ENCODE data around the gene NTM.

Gene NTM

DNA sequence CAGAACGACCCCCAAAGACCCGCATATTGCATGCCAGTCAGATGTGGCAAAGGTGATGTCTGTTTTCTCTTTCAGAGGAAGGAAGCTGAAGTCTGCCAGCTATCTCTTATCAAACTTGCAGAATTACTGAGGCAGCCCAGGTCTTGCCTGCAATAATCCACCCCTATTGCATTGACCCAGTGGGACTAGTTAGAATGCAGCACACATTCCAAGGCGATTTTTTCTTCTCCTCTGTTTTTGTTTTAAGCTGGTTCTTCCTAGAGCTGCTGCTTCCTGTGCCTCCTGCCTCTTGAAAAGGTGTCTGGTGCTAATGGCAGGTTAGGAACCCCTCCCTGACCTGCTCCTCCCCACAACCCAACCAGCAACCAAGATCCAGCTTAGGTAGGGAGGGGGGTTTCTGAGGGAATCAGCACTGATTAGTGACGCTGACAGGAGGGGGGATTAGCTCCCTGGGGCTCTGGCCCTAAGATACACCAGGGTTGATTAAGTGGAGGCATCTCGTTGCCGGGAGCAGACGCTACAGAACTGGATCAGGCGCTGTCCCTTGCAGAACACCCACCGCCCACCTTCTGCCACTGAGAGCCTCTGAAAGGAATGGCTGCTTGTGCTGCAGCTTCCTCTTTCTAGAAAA, 2.8 kb downstream of the NTM start:
- DNase-seq: no peak

DNA sequence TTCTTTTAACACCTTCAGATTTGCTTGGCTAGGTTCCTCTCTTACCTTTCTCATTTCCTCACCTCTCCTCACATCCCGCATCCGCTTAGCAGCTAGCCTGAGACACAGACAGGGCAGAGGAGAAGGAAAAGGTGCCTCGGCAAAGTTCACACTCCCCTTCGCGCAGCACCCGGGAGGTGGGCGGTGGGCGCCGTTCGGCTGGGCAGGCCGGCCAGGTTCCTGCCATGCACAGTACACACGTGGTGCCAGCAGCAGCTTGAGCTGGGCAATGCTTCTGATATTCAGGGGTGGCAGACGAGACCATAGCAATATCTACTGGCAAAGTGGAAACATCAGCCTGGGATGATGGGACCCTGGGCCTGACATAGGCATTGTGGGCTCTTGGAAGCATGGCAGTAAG, 3.3 kb downstream of the NTM start:
- DNase-seq: no peak

DNA sequence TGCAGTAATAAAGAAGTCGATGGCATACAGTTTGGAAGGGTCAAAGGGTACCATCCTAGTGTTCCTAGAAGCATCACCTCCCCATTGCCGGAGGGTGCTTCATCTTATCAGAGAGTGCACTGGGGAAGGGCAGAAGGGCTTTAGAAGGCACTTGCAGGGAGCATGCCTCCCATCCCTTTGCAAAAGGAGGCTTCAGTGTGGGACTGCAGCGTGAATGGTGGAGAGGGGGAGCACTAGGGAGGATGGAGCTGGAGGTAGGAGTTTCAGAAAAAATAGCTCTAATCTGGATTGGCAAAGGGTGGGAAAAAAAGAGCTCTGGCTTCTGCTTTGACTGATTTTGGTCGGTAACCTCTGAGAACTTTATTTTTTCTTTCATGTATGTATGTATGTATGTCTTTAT, 5.0 kb downstream of the NTM start:
- DNase-seq: no peak

DNA sequence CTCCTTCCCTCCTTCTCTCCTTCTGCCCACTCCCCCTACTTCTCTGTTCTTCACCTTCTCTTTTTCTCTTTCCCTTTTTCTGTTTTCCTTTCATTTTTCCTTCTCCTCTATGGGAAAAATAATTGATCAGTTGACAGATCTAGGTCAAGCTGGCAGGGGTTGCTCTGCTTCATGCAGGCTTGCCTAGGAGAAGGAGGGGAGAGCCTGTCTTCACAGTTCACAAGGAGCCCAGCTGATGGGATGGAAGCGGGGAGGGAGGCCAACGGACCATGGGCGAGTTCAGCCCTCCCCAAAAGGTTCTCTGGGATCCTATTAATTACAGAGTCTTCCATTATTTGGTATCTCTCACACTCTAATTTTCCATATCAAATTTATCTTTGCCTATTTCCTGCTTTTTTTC, 5.5 kb downstream of the NTM start:
- no peak for DNase-seq

DNA sequence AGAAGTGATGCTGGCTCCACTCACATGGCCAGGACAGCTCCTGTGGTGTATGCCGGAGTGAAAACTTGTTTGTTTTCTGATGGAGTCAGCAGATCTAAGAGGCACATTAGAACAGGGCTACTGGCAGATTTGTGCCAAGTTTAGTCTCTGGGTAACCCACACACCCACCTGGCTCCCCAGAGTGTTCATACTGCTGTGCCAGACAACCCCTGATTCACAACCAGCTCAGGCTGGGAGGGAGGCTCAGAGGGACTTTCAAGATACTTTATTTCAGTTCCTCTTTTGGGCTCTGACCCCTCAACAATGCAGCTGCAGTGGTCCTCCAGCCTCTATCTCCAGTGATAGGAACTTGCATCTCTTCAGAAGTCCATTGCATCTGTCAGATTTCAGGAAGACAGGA, 8.5 kb downstream of the NTM start:
- DNase-seq: no peak

DNA sequence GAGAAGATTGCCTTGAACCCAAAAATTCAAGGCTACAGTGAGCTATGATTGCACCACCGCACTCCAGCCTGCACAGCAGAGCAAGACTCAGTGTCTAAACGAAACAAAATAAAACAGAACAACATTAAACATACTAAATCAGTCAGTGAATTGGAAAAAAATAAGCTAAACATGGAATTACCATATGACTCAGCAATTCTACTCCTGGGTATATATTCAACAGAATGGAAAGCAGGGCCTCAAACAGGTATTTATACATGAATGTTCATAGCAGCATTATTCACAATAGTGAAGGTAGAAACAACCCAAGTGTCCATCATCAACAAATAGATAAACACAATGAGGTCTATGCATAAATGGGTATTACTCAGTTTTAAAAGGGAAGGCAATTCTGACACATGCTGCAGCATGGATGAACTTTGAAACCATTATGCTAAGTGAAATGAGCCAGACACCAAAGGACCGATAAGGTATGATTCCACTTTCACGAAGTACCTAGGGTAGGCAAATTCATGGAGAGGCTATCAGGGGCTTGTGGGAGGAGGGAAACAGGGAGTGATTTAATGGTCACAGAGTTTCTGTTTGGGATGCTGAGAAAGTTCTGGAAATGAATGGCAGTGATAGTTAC, 15.5 kb downstream of the NTM start:
- DNase-seq: no peak

DNA sequence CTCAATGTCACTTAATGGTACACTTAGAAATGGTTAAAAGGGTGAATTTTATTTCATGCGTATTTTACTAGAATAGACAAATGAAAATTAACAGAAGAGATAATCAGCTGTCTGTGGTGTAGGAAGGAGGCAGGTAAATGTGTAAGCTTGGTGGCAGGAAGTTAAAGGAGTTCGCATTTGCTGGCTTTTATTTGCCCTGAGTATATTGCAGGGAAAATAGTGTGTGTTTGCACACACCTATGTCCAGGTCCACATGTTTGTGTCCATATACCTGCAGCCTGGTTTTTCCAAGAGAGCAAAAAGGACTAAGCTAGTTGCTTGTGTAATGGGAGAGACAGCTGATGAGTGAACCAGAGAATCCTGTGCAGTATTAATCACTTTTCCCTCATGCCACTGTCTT, 16.0 kb downstream of the NTM start:
- DNase-seq: no peak

DNA sequence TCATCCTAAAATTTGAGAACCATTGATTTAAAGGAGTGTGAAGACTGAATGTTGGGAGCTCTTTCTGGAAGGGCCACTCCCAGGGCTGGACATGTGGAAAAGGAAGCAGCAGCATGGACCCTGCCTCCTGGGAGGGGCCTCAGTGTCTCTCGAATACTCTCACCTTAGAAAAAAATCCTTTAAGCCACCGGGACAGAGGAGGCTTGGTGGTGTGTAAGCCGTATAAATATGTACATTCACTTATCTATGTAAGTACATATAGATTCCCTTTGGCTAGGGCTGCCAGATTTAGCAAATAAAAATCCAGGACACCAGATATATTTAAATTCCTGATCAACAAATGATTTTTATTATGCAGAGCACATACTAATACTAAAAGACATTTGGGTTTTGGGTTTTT, 17.6 kb downstream of the NTM start:
- DNase-seq: no peak

DNA sequence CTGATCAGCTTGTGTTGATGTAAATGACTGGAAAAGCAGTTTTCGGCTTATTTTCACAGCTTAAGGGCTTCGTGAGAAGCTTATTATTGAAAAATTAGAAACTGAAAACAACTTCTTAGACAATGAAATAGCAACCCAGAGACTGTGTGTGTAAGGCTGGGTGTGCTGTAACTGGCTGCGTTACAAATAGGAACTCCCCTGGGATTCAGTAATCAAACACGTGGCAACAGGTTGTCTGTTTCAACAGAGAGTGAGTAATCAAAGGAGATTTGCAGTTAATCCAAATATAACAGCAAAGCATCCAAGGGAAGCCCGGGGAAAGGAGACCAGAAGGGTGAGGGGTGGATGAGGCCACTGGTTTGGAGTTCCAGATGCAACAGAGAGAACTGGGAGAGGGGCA, 19.2 kb downstream of the NTM start:
- DNase-seq: no peak

DNA sequence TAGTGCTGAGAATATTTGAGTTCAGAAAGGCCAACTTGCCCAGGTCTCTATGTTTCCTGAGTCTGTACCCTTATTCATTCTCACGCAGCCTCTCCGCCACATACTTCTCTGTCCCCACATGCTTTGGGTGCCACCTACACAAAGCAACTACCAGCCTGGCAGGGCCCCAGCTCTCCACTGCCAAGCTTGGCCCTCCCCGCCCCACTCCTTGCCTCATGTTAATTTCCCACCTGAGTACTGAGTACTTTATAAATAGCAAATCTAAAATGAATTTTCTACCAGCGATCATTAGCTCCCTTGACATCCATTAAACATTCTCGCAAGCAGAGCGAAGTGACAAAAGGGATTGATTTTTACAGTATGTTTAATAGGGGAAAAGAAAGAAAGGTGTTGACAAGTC, 20.8 kb downstream of the NTM start:
- DNase-seq: no peak

DNA sequence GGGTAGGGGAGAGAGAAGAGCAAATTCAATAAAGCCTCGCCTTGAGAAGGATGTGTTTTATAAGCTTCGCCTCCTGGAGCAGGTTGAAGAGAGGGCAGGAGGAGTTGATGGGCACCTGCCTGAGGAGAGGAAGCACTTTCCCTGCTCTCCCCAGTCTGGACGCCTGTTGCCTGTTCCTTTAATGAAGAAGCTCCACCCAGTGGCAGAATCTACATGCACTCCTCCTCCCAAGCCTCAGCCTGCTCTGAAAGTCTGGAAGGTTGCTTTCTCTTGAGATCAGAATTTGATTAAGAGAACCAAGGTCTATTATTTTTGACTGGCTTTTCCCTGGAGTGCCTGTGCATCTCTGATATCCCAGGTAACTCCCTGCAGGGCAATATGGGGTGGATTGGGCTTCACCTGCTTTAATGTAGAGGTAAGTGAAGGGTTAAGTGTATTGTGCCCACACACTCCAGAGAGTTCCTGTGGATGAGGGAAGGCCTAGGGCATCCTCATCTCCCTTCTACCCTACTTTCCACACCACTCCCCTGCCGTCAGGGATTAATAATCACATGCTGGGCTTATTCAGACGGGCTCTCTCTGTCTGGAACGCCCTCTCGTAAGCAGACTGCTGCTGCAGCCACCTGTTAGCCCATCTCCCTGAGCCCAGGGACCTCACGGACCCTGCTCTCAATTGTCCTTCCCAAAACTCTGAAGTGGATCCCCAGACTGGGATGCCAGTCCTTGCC, 22.3 kb downstream of the NTM start:
- peak; percentile 15 for DNase-seq

DNA sequence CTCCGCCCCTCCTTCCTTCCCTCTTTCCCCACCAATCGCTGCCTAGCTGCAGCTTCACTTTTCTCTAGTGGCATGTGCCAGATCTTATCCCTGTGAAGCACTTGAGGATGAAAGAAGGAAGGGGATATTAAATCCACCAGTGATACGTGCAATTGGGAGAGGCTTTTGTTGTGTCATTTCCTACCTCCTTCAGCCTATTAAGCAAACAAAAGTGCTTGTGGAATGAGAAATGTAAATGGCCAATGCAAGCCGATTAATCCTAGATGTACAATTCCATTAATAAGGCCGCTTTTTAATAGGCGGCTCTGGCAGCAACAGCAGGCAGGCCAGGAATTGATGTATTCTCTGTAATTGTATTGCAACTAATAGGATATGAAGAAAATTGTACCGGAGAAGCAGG, 23.3 kb downstream of the NTM start:
- DNase-seq: no peak

DNA sequence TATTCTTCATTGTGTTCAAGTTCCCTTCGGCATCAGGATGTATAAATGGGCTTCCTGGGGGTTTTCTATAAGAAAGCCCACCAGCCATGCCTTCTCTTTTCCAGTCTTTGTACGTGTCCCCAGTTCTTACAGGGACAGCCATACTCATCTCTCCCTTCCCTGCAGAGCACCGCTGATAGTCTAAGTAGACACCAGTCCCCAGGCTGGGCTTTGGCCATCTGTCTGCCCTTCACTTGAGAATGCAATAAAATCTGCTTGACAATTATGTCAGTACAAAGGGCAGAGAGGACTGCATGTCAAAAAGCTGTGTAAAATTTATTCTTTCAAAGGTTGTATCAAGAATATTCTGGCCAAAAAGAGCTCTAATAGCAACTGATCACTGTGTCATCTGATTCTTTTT, 27.3 kb downstream of the NTM start:
- DNase-seq: no peak

DNA sequence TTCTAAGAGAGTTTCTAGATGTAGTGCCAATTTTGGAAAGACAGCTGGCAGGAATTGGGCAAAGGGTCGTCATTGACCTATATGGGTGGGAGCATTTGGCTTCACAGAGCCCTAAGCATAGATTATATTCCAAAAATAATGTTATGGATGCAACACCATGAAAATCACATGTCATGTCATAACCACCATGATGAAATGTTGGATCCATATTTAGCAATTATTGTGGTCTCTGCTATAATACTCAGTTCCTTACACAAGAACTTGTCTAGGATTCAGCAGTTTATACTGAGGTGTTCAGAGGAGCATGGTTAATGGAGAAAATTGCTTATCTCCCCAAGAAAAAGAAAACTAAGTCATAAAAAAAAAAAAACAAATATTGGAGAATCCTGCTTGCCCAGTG, 31.6 kb downstream of the NTM start:
- no peak for DNase-seq

DNA sequence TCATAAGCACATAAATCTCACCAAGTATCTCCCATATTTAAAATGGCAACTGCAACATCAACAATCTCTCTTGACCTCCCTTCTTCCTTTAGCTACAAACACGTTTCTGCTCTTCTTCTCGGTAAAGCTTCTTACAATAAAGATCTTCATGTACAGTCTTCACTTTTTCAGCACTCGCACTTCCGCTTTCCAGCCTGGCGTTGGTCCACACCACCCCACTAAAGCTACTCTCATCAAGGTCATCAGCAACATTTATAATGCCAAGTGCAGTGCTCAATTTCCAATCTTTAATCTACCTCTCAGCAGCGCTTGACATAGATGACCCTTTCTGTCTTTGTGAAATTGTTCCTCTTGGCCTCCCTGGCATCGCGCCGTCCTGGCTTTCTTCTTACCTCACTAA, 33.6 kb downstream of the NTM start:
- DNase-seq: no peak

DNA sequence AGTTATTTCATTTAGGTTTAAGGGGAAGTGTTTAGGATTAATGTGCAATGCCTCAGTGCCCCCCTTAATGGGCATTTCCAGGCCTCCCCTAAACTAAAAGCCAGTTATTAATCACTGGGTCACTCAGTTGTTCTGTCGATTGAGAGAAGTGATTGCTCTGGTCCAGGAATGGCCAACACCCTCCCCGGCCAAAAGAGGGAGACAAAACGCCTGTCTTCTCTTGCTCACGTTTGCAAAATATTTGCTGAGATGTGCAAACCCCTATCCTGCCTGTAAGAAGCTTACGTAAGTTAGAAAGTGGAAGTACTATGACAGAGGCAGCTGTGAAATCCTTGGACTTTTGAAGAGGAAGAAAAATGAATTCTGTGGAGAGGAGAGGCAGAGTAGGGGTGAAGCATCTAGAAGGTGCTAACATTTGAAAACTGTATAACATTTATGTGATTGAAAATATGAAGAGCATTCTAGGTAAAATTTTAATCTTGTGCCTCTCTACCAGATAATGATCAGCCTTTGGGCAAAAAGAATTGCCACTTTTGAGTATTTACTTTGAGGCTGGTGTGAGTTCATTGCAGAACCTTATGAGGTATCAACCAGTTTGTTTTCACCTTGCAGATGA, 37.7 kb downstream of the NTM start:
- peak; percentile 51 for DNase-seq

DNA sequence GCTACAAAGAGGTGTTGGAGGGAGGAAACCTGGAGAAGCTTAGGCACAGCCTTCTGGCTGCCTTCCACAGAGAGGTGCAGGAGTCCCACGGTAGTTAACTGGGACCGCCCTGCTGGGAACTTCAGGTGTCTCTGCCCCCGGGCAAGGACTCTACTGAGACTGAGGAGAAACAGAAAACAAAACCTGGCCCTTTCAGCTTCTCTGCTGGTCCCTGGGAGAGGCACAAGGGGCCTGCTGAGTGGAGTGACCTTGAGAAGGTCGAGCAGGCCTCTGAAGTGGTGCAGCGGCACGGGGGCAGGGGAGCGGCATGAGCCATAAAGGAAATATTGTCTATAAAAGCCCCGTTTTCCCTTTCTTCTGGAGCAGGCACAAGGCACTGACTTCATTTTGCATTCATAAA, 38.9 kb downstream of the NTM start:
- no peak for DNase-seq

DNA sequence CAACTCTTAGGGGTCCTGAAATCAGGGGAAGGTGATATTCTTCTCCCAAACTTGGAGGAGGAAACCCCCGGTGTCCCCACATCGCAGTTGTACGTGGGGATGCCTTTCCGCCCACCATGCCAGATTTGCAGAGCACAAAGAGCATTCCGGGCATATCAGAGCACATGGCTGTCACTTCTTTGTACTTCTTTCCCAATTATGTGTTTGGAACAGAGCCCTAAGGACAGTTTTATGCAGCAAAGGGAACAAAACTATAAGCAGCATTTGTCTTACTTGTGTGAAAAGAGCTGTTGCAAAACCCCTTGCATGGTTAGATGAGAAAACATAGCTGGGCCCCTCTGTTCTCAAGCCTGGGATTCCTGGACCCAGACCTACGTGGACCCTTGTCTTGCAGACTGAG, 41.2 kb downstream of the NTM start:
- DNase-seq: no peak

DNA sequence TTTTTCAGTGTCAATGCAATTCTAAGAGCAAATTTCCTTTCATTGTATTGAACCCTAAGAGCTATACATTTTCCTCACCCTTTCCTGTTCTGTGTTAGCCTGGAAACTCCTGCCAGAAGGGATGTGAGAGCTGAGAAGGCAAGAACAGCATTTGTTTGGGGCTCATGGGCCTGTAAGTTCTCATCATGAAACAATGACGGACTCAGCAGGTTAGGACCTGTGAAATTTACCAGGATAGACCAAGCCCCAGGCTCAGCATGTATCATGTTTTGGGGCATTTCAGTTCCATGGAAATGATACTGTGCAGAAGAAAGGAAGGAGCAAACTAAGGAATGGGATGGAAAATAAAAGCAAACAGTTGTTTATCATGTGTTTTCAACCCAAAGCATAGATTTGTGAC, 41.6 kb downstream of the NTM start:
- no peak for DNase-seq

DNA sequence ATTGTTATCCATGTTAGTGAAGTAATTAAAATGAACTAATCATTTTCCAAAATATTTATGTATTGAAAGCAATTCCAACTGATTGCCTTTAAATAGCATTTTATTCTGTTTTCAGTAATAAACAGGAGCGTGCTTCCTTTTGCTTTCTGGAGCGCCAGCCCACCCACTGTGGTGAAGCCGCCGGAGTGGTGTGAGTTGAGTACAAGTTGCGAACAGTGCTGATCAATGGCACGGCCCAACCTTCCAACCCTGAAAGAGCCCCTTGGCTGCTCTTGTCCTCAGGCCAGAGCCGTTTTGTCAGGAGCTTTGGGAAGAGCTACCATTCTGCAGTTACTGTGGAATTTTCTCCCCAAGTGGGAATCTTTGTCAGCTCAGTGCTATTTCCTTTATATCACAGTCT, 42.8 kb downstream of the NTM start:
- DNase-seq: no peak

DNA sequence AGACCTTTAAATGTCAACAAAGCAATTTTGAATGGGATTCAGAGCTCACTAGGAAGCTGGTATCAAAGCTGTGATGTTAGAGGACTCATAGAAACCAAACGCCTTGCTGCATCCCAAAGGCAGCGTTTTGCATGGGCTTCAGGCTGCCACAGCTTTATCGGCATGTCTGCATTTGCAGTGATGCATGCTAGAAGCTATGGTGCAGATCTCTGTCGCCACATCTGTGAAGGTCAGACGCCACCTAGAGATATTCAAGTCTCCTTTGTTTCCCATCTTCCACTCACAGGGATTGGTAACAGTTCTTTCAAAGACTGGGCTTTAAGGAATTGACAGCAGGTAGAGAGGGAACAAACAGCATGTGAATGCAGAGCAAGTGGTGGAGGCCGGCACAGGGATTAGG, 47.8 kb downstream of the NTM start:
- DNase-seq: no peak

DNA sequence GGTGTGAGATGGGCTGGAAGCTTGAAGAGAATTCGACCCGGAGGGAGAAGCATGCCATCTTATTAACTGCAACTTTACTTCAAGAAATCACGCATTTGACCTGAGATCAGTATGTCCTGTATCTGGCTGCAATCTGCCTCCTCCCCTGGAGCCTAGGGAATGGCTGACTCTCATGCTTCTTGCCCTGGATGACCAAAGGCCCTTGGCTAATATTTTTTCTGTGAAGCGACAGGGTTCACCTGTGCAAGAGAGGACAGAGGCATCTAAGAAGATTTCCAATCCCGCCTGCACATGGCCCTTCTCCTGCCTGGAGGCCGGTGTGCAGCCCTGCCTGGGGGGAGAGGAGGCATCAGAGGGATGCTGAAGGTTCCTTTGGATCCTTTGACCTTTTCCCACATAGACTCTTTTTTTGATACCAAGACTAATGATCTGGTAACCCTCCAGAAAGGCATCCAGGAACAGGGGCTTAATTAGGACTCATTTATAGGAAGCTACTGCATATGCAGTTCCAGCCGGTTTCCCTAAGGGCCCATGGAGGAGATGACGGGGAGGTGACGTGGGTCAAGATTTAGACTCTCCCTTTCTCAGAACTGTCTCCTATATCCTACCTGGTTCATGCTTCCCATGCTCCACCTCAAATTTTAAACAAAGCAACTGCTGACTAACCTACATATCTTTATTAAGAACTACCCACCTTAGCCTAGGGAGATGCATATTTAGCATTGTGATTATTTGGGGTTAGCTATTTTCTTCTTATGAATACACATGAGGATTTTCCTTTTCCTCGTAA, 50.8 kb downstream of the NTM start:
- DNase-seq: no peak

DNA sequence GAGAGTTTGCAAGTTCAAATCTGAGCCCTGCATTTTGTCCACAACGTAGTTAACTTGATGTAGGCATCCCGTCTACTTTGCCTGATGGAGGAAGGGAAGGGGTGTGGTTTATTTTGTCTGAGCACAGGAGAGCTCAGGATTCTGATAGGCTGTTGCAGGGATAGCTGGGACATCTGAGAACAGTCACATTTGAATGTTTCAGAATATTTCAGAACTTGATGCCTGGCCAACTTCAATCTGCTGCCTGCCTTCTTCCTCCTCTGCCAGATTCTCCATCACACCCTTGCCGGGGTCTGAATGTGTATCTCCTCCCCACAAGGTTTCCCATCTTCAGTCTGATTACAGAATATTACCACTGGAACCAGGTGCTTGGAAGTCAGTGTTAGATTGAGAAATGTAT, 51.6 kb downstream of the NTM start:
- no peak for DNase-seq
